Neural progenitor cell (in vitro differentiated cells): ENCODE measurements around the gene FBN2. TPM values are rescaled to one million over a fixed set of nuclear protein-coding genes. Genes with fewer than 3 reads are reported as not detected.

Experiments
- DNase-seq: peaks from one replicate; pipeline ENCODE4 v3.0.0-alpha.2; 2016; ENCODE audit warnings: low spot score
- H2AFZ ChIP-seq: fragments of 200-600 bp; sonication (generic); replicated peaks from 2 replicates; pipeline ENCODE4 v1.6.1; 2016; ENCODE audit warnings: antibody characterized with exemption
- H3F3A ChIP-seq: fragments of 200-600 bp; sonication (generic); 2 replicates; pipeline ENCODE4 v1.6.1; 2016; ENCODE audit warnings: antibody characterized with exemption, low read depth
- H3K27ac ChIP-seq: fragments of 200-600 bp; sonication (generic); 2 replicates; pipeline ENCODE4 v1.5.1; 2016; ENCODE audit warnings: mild to moderate bottlenecking
- H3K27me3 ChIP-seq: fragments of 200-600 bp; sonication (generic); 2 replicates; pipeline ENCODE4 v1.6.1; 2016; ENCODE audit warnings: mild to moderate bottlenecking, moderate library complexity
- H3K36me3 ChIP-seq: fragments of 200-600 bp; sonication (generic); 2 replicates; pipeline ENCODE4 v1.5.1; 2016
- H3K4me1 ChIP-seq: fragments of 200-600 bp; sonication (generic); 2 replicates; pipeline ENCODE4 v1.6.1; 2016; ENCODE audit warnings: mixed run types
- H3K4me2 ChIP-seq: fragments of 200-600 bp; sonication (generic); 2 replicates; pipeline ENCODE4 v1.6.1; 2016
- H3K4me3 ChIP-seq: fragments of 200-600 bp; sonication (generic); 2 replicates; pipeline ENCODE4 v1.5.1; 2016
- H3K79me2 ChIP-seq: fragments of 200-600 bp; sonication (generic); 2 replicates; pipeline ENCODE4 v1.6.1; 2016; ENCODE audit warnings: low read depth
- H3K9ac ChIP-seq: fragments of 200-600 bp; sonication (generic); 2 replicates; pipeline ENCODE4 v1.6.1; 2016
- H3K9me3 ChIP-seq: fragments of 200-600 bp; sonication (generic); 2 replicates; pipeline ENCODE4 v1.5.1; 2016; ENCODE audit warnings: low read depth
- H4K20me1 ChIP-seq: fragments of 200-600 bp; sonication (generic); 2 replicates; pipeline ENCODE4 v1.6.1; 2016; ENCODE audit warnings: low read depth
- H3K27ac Mint-ChIP-seq: 3 replicates; pipeline ENCODE4 v1.8.0; 2021; ENCODE audit warnings: mixed read lengths
- H3K27me3 Mint-ChIP-seq: 2 replicates; pipeline ENCODE4 v1.8.0; 2022; ENCODE audit warnings: low read depth, mild to moderate bottlenecking, inconsistent platforms, moderate library complexity, mixed read lengths; ENCODE audit not compliant: insufficient read depth
- H3K36me3 Mint-ChIP-seq: 3 replicates; pipeline ENCODE4 v1.8.0; 2021; ENCODE audit warnings: mixed read lengths
- H3K4me1 Mint-ChIP-seq: 3 replicates; pipeline ENCODE4 v1.8.0; 2021; ENCODE audit warnings: mixed read lengths
- H3K4me3 Mint-ChIP-seq: 3 replicates; pipeline ENCODE4 v1.8.0; 2021; ENCODE audit warnings: mild to moderate bottlenecking, moderate library complexity, mixed read lengths
- H3K9me3 Mint-ChIP-seq: 3 replicates; pipeline ENCODE4 v1.8.0; 2020; ENCODE audit warnings: mixed read lengths
- EZH2 ChIP-seq: fragments of 200-600 bp; sonication (generic); IDR thresholded peaks from 2 replicates; pipeline ENCODE4 v1.6.1; 2017; ENCODE audit warnings: antibody characterized with exemption, mild to moderate bottlenecking, moderate library complexity
- EZH2phosphoT487 ChIP-seq: fragments of 200-600 bp; sonication (generic); IDR thresholded peaks from 2 replicates; pipeline ENCODE4 v1.6.1; 2017; ENCODE audit warnings: antibody characterized with exemption
- total RNA-seq: library from RNA; depleted of rRNA; stranded (reverse); fragments of >200 nt; gene quantifications from 2 replicates; pipeline ENCODE4 v1.2.3, GENCODE V29; 2015; ENCODE audit warnings: low replicate concordance
- TF ChIP-seq, protein P1 (sequence below): fragments of 200-600 bp; sonication (generic); IDR thresholded peaks from 2 replicates; pipeline ENCODE4 v1.5.1; 2017; ENCODE audit warnings: antibody characterized with exemption, mild to moderate bottlenecking

Gene FBN2
- total RNA-seq, 1 donor from 2014 or later, result 88.1 TPM

DNA sequence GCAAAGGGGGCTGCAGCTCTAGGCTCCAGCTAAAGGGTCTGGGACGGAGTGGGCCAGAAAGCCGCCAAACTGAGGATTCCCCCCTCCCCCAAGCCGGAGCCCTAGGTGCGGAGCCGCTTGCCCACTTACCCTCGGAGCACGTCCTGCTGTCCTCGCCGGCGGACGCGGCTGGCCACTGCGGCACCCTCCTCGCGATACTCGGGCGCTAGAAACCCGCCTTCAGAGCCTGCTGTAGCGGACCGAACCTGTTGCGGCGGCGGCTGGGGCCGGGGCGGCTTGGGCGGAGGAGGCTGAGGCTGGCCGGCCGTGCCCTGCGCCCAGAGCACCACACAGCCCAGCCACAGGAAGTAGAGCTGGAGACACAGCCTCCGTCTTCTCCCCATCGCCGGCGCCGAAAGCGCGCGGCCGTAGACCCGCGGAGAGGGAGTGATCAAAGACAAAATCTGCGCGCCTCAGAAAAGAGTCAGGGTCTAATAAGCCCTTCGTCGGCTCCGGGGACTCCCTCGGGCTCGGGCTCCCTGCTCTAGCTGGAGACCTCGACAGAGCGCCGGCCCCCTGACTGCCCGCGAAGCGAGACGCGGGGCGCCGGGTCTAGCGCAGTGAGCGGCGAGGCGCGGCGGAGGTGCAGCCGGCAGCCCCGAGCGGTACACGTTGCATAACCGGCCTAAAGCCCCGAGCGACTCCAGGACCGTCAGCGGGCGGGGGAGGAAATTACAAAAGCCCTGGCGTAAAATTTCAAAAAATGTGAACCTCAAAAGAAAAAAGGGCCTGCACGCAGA, 635 bp downstream of the FBN2 start:
- Histone ChIP-seq H3K9ac (peak overlapping the region; percentile 24), H3K4me1 (peaks cover 13% of the 10 kb centered on the region), H3K4me2 (peak overlapping the region; percentile 87), H3K79me2 (peaks cover 35% of the 10 kb centered on the region), H4K20me1 (peaks cover 18% of the 10 kb centered on the region), H3K4me3 (peak overlapping the region; percentile 82), H3K9me3 (no peaks in the 10 kb centered on the region), H3K27me3 (peaks cover 30% of the 10 kb centered on the region), H3K36me3 (no peaks in the 10 kb centered on the region), H3K27ac (peak overlapping the region; percentile 9), H3F3A (peaks cover 34% of the 10 kb centered on the region), H2AFZ (peak overlapping the region; percentile 80)
- peak; percentile 73 for DNase-seq
- no peak for TF ChIP-seq EZH2
- TF ChIP-seq EZH2phosphoT487, result no peak
- TF ChIP-seq, protein P1, sequence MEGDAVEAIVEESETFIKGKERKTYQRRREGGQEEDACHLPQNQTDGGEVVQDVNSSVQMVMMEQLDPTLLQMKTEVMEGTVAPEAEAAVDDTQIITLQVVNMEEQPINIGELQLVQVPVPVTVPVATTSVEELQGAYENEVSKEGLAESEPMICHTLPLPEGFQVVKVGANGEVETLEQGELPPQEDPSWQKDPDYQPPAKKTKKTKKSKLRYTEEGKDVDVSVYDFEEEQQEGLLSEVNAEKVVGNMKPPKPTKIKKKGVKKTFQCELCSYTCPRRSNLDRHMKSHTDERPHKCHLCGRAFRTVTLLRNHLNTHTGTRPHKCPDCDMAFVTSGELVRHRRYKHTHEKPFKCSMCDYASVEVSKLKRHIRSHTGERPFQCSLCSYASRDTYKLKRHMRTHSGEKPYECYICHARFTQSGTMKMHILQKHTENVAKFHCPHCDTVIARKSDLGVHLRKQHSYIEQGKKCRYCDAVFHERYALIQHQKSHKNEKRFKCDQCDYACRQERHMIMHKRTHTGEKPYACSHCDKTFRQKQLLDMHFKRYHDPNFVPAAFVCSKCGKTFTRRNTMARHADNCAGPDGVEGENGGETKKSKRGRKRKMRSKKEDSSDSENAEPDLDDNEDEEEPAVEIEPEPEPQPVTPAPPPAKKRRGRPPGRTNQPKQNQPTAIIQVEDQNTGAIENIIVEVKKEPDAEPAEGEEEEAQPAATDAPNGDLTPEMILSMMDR, result no peak
- H3K27ac Mint-ChIP-seq, result no peak overlapping the region
- peaks cover 7% of the 10 kb centered on the region for H3K27me3 Mint-ChIP-seq
- no peaks in the 10 kb centered on the region for H3K9me3 Mint-ChIP-seq
- H3K4me3 Mint-ChIP-seq, result peak overlapping the region; percentile 92
- H3K36me3 Mint-ChIP-seq, result peaks cover 4% of the 10 kb centered on the region
- peaks cover 24% of the 10 kb centered on the region for H3K4me1 Mint-ChIP-seq

DNA sequence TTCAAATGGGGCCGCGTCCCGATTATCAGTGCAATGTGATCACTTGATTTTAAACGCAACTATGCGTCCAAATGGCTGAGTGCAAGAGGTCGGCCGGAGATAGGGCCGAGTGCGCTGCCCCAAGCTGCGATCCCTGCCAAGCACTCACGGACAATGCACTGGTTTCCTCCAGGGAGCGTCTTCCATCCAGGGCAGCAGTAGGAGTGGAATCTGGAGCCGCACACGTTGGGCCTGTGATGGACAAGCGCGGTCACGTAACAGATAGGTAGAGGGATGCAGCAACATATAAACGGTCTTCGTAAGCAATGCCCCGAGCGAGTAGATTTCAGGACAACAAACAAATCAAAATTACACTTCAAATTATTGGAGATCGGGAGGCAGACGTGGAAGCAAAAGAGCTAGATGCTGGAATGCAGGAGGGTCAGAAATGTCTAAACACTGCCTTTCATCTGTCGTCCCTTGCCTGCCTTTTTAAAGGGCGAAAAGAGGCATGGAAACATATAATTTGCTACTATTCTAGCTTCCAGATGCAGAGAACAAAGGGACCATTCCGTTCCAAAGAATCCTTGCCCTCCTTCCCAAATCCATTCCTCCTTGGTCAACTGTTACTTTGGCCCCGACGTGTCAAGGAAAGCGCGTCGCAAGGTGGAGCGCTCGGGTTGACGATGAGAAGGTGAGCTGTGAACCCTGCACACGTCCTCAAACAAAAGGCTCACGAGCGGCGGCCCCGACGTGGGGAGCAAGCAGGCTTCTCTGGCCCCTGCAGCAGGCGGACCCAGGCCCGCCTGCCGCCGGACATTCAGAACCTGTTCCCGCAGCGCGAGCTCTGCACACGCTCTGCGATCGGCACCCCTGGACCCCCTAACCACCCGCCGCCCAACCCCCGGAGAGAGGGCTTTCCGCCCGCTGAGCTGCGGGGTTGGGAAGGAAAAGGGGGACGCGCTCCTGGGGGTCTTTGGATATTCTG, 1.5 kb downstream of the FBN2 start:
- Mint-ChIP-seq H3K4me1 (peaks cover 24% of the 10 kb centered on the region), H3K9me3 (no peaks in the 10 kb centered on the region), H3K36me3 (peaks cover 8% of the 10 kb centered on the region), H3K4me3 (peak overlapping the region; percentile 92), H3K27ac (peak overlapping the region; percentile 48), H3K27me3 (peaks cover 7% of the 10 kb centered on the region)
- no peak for TF ChIP-seq EZH2
- TF ChIP-seq, protein P1, result no peak
- TF ChIP-seq EZH2phosphoT487, result no peak
- Histone ChIP-seq H3K9ac (no peak overlapping the region), H3K4me3 (peak overlapping the region; percentile 82), H3K4me2 (peak overlapping the region; percentile 87), H3K9me3 (no peaks in the 10 kb centered on the region), H3K27ac (no peak overlapping the region), H3F3A (peaks cover 34% of the 10 kb centered on the region), H3K36me3 (no peaks in the 10 kb centered on the region), H4K20me1 (peaks cover 25% of the 10 kb centered on the region), H3K79me2 (peaks cover 35% of the 10 kb centered on the region), H3K27me3 (peaks cover 30% of the 10 kb centered on the region), H2AFZ (peak overlapping the region; percentile 80), H3K4me1 (peaks cover 14% of the 10 kb centered on the region)
- DNase-seq, result peak; percentile 76

DNA sequence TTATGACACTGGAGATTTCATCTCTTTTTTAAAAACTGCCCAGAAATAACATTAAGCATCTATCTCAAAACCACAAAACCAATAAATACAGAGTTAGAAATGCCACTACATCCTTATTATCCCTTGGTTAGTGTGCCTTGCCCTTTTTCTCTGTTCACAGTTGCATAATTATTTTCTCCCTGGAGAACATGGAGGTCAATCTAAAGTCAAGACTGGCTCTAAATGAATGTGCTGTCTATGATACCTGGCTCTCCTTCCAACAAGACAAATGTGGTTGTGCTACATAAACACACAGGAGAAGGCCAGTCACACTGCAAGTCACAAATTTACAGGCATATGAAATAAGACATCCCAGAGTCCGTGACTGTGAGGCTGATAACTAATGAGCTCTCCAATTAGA, 2.8 kb downstream of the FBN2 start:
- TF ChIP-seq EZH2phosphoT487 (no peak), EZH2 (no peak)
- TF ChIP-seq, protein P1, result no peak
- H3K4me3 ChIP-seq, result peak overlapping the region; percentile 82
- peaks cover 34% of the 10 kb centered on the region for H3F3A ChIP-seq
- H3K9ac ChIP-seq, result no peak overlapping the region
- no peak for DNase-seq
- Mint-ChIP-seq H3K36me3 (peaks cover 14% of the 10 kb centered on the region), H3K27ac (no peak overlapping the region), H3K27me3 (peaks cover 7% of the 10 kb centered on the region), H3K4me1 (peaks cover 24% of the 10 kb centered on the region), H3K9me3 (no peaks in the 10 kb centered on the region), H3K4me3 (peak overlapping the region; percentile 92)
- H4K20me1 ChIP-seq, result peaks cover 25% of the 10 kb centered on the region
- H3K4me2 ChIP-seq, result peak overlapping the region; percentile 87
- no peak overlapping the region for H2AFZ ChIP-seq
- no peak overlapping the region for H3K27ac ChIP-seq
- H3K36me3 ChIP-seq, result no peaks in the 10 kb centered on the region
- H3K9me3 ChIP-seq, result no peaks in the 10 kb centered on the region
- peaks cover 25% of the 10 kb centered on the region for H3K27me3 ChIP-seq
- H3K79me2 ChIP-seq, result peaks cover 35% of the 10 kb centered on the region
- peaks cover 14% of the 10 kb centered on the region for H3K4me1 ChIP-seq
